Endometrium (tissue), 2 donors: Measurements from ENCODE around the gene NRSN2.
"Not testable (repeated sequence)": the region's sequence is repeated elsewhere in the genome, so short reads cannot be mapped to it uniquely, and the experiment has no call there.

ENCODE experiments used
- FAIRE-seq: peaks from 2 replicates; lab custom pipeline; 2012; peaks lifted over from hg19 to GRCh38; lab: Jason Lieb, UNC
- donor health status: control.
- donor health status: control.

The NRSN2 gene

DNA sequence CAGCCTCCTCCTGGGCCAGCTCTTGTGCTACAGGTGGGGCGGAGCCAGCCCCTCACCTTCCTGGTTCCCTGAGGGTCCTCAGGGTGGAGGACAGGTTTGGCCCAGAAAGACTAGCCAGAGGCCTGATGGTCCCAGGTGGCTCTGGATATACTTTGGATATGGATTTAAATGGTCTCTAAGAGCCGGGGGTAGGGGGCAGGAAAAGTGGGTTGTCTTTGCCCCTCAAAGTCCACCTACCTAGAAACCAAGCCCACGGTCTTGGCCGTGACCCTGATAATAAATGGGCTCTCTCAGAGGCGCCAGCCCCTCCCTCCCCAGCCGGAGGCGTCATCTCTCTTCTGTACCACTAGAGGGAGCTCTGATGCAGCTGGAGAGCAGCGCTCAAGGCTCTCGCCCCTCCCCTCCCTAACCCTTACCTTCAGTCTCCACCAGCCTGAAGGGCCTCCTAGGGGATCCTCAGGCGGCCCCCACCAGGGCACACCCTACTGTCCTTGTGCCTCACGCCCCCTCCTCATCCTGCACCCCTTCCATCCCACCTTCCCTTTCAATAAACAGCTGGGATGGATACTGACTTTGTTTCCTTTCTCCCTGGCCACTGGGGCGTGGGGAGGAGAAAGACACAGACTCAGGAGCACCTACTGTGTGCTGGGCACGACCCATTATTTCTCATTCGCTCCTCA is 7.5 kb downstream of the NRSN2 start:
- FAIRE-seq = no peak

- not testable (repeated sequence) for FAIRE-seq
These were observed 9.2 kb downstream of the NRSN2 start for GRCh38 chr20:356154-356553.

- no peak for FAIRE-seq
These were observed 9.8 kb downstream of the NRSN2 start for GRCh38 chr20:356745-357144.

- no peak for FAIRE-seq
These were observed 12.1 kb downstream of the NRSN2 start for GRCh38 chr20:358891-359555.

- no peak for FAIRE-seq
These were observed 14.7 kb downstream of the NRSN2 start for GRCh38 chr20:361561-361960.

- FAIRE-seq = no peak
These were observed 15.7 kb downstream of the NRSN2 start for GRCh38 chr20:362271-363254.

DNA sequence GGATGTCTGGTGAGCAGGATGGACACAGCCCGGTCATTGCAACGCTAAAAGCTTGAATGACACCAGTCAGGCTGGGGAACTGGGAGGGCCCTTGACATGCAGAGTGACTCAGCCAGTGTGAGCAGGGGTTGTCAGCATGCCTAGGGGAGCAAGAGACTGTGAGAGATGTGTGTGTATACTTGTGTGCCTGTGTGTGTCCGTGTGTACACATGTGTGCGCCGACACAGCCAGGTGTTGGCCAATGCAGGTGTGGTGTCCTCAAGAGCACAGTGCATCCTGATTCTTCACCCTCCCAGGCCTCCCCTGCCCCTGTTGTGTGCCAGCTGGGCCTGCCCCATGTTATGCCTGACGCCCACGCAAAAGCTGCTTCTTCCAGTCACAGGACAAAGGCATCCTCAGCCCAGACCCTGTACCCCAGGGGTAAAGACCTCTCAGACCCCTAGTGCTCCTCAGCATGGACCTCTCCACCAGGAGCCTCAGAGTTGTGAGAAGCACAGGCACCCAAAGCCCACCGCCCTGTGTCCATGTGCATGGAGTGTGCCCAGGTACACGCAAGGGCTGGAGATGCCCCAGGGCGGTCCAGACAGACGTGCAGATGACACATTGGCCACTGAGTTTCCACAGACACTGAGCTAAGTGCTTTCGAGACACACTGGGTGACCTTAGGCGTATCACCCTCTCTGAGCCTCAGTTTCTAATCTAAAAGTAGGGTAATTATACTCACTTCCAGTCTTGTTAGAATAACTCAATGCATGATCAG is 16.6 kb downstream of the NRSN2 start:
- no peak for FAIRE-seq

DNA sequence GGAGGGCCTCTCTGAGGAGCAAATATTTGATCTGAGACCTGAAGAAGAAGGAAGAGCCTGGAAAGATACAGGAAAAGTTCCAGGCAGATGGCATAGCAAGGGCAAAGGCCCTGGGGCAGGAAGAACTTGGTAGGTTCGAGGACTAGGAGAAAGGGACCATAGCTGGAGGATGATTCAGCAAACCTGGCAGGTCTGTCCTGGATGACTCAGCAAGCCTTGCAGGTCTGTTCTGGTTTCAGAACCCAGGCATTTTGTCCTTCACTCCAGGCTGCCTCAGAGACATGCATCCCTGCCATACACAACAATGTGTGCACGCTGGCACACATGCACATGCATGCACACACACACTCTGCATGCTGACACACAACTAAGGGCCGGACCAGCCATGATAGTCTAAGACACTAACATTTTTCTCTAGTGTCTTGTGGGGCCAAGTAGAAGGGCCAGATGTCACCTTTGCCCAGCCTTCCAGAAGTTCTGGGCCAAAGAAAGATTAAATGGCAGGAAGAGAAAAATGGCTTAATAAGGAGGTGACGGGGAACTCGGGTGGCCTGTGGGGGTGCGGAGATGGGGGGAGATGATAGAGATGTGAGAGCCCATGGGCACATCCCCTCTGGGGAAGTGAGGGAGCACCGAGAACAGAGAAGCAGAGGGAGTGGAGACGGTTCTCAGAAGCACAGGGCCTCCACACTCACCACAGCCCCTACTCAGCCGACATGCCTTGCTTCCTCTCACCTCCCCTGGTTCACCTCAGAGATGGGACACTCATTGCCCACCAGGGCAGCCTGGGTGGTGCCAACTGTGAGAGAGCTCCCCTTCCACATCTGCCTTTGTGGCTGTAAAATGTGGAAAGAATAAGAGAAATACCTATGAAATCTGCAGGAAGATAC is 18.2 kb downstream of the NRSN2 start:
- FAIRE-seq = no peak

- FAIRE-seq = no peak
These were observed 19.3 kb downstream of the NRSN2 start for GRCh38 chr20:366041-366718.

GRCh38 chr20:366719-367485 is 20.0 kb downstream of the NRSN2 start:
- FAIRE-seq = no peak

DNA sequence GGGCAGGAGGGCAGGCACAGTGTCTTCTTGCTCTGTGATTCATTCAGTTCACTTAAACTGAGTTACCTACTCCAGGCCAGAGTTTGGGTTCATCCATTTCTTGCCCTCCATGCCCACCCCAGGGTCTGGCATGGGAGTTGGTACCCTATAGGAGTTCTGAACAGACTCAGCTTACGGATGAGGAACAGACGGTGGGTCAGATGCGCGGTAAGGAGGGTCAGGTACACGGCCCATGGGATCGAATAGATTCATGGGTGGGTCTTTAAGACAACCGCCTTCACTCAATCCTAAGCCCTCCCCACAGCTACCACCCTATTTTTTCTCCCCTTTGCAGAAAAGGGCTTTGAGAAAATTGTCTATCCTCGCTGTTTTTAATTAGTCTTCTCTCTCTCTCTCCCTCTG is 20.6 kb downstream of the NRSN2 start:
- FAIRE-seq = no peak

DNA sequence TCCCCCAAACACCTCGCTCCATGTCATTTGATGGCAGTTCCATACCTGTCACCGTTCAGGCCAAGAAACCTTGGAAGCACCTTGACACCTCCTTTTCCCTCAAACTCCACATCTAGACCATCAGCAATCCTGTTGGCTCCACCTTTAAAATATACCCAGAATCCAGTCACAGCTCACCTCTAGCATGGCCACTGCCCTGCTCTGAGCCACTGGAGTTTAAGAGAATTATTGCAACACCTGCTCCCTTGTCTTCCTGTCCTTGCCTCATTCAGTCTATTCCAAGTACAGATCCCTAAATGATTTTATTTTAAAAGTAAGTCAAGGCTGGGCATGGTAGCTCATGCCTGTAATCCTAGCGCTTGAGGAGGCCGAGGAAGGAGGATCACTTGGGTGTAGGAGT is 22.0 kb downstream of the NRSN2 start:
- FAIRE-seq = no peak

DNA sequence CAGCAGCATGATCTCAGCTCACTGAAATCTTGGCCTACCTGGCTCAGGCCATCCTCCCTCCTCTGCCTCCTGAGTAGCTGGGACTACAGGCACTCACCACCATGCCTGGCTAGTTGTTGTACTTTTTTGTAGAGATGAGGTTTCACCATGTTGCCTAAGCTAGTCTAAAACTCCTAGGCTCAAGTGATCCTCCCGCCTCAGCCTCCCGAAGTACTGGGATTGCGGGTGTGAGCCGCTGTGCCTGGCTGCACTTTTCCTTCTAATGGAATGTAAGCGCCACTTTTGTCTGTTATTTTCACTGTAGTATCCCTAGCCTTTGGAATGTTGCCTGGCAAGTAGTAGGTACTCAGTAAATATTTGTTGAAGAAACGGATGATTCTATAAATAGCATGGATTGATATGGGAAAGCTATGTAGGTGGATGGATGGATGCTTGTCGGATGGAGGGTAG is 23.3 kb downstream of the NRSN2 start:
- no peak for FAIRE-seq

DNA sequence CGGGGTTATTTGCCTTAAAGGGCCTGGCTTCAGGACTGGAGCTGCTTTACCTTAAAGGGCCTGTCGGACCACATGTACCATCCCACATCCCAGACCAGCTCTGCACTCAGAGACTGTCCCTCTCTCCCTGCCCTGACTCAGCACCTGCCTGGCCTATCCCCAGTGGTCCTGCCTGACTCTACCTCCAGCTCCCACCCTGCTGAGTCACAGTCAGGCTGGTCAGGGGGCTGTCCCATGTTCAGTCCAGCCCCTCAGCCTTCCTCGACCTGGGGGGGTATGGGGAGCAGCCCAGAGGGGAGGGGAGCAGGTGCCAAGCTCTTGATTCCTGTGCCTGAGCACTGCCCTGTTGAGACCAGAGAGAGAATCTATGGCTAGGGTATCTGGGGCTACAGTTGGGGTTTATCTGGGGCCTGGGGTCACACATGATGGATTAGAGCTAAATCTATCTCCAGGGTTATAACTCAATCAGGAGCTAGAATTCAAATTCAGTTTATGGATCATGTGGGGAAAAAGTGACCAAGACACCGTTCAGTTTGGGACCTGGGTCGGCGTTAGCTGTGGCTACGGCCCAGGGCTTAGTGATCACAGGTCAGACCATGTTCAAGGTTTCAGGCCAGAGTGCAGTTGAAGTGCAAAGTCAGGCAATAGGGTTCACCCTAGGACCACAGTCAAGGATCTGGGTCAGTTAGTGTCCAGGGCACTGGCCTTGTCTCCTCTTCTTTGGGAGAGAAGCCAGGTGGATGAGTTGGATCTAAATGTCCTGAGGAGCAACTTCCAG is 24.3 kb downstream of the NRSN2 start:
- no peak for FAIRE-seq

- FAIRE-seq = no peak
These were observed 25.0 kb downstream of the NRSN2 start for GRCh38 chr20:371755-372542.

- FAIRE-seq = not testable (repeated sequence)
These were observed 25.7 kb downstream of the NRSN2 start for GRCh38 chr20:372543-373082.

GRCh38 chr20:373171-373890 is 26.4 kb downstream of the NRSN2 start:
- no peak for FAIRE-seq
